ENCODE measurements around the gene SYCE1L. TPM values are rescaled to one million over a fixed set of nuclear protein-coding genes. Genes with fewer than 3 reads are reported as not detected.

Gene SYCE1L
- total RNA-seq, 2 experiments from 2014 or later = 3.0 to 4.6 TPM

GRCh38 chr16:77220427-77220826, 21.2 kb downstream of the SYCE1L start:
- ChIA-PET POLR2A (no interaction called here), CTCF (no interaction called here)
- no peaks in the 10 kb centered on the region for H3K36me3 Mint-ChIP-seq (ENCODE audit: low read depth)
- intact Hi-C loops (cut with micrococcal nuclease) = no loop called here
- ATAC-seq = no peak
- peaks cover 3% of the 10 kb centered on the region for H3K27me3 Mint-ChIP-seq
- no peak for DNase-seq
- no peak overlapping the region for H3K4me3 Mint-ChIP-seq
- no peaks in the 10 kb centered on the region for H3K4me1 Mint-ChIP-seq (ENCODE audit: low read depth)
- no peak overlapping the region for H3K27ac Mint-ChIP-seq
- TF ChIP-seq CTCF (IDR thresholded peaks at IDR 0.05) = no peak
- no peaks in the 10 kb centered on the region for H3K9me3 Mint-ChIP-seq

- TF ChIP-seq CTCF (IDR thresholded peaks at IDR 0.05) = no peak
- H3K4me3 Mint-ChIP-seq = no peak overlapping the region
- H3K27ac Mint-ChIP-seq = no peak overlapping the region
- H3K27me3 Mint-ChIP-seq = peaks cover 5% of the 10 kb centered on the region
- H3K9me3 Mint-ChIP-seq = no peaks in the 10 kb centered on the region
- H3K4me1 Mint-ChIP-seq (ENCODE audit: low read depth) = no peaks in the 10 kb centered on the region
- H3K36me3 Mint-ChIP-seq (ENCODE audit: low read depth) = no peaks in the 10 kb centered on the region
- intact Hi-C loops (cut with micrococcal nuclease) = no loop called here
- POLR2A ChIA-PET = no interaction called here
- no peak for DNase-seq
- ATAC-seq = no peak
- CTCF ChIA-PET = interaction anchor here (1.1 to 1.6 kb wide), 3 partner anchors 9 to 730 kb away, joined by 4 read pairs; no protein-coding TSS in a partner anchor
These were observed 22.3 kb downstream of the SYCE1L start for GRCh38 chr16:77221482-77221881.

GRCh38 chr16:77223184-77223583, 24.0 kb downstream of the SYCE1L start:
- intact Hi-C loops (cut with micrococcal nuclease) = no loop called here
- H3K27ac Mint-ChIP-seq = no peak overlapping the region
- no peaks in the 10 kb centered on the region for H3K9me3 Mint-ChIP-seq
- peak; percentile 48 for DNase-seq
- TF ChIP-seq CTCF (IDR thresholded peaks at IDR 0.05) = peak; percentile 63
- POLR2A ChIA-PET = no interaction called here
- peaks cover 5% of the 10 kb centered on the region for H3K27me3 Mint-ChIP-seq
- CTCF ChIA-PET = interaction anchor here (0.7 to 1.8 kb wide), 7 partner anchors 9 to 361 kb away, joined by 3 to 4 read pairs (median 3); no protein-coding TSS in a partner anchor
- no peaks in the 10 kb centered on the region for H3K4me1 Mint-ChIP-seq (ENCODE audit: low read depth)
- H3K36me3 Mint-ChIP-seq (ENCODE audit: low read depth) = no peaks in the 10 kb centered on the region
- H3K4me3 Mint-ChIP-seq = no peak overlapping the region
- ATAC-seq = peak; percentile 47

- Mint-ChIP-seq H3K27me3 (peaks cover 11% of the 10 kb centered on the region), H3K27ac (no peak overlapping the region), H3K4me1 (ENCODE audit: low read depth) (no peaks in the 10 kb centered on the region), H3K9me3 (no peaks in the 10 kb centered on the region), H3K36me3 (ENCODE audit: low read depth) (no peaks in the 10 kb centered on the region), H3K4me3 (no peak overlapping the region)
- DNase-seq (no peak), ATAC-seq (no peak)
- CTCF ChIA-PET = no interaction called here
- TF ChIP-seq CTCF (IDR thresholded peaks at IDR 0.05) = no peak
- POLR2A ChIA-PET = no interaction called here
- intact Hi-C loops (cut with micrococcal nuclease) = no loop called here
These were observed 26.0 kb downstream of the SYCE1L start for GRCh38 chr16:77225182-77225581.

- Mint-ChIP-seq H3K4me1 (ENCODE audit: low read depth) (no peaks in the 10 kb centered on the region), H3K9me3 (no peaks in the 10 kb centered on the region), H3K27ac (no peak overlapping the region), H3K27me3 (peaks cover 19% of the 10 kb centered on the region), H3K4me3 (no peak overlapping the region), H3K36me3 (ENCODE audit: low read depth) (no peaks in the 10 kb centered on the region)
- ChIA-PET CTCF (interaction anchor here (0.6 kb wide), 1 partner anchor 9 kb away, joined by 3 read pairs; no protein-coding TSS in a partner anchor), POLR2A (no interaction called here)
- TF ChIP-seq CTCF (IDR thresholded peaks at IDR 0.05) = no peak
- DNase-seq (peak; percentile 23), ATAC-seq (peak; percentile 42)
- intact Hi-C loops (cut with micrococcal nuclease) = no loop called here
These were observed 28.5 kb downstream of the SYCE1L start for GRCh38 chr16:77227745-77228144.

All from activated CD8-positive, alpha-beta T cell treated with anti-CD3 and anti-CD28 coated beads for 36 hours (primary cell).